Lung (tissue), 12 donors: ENCODE data around the gene FOXM1. TPM values are rescaled to one million over a fixed set of nuclear protein-coding genes. Genes with fewer than 3 reads are reported as not detected.

ENCODE experiments used
- ATAC-seq: fragments of 200-7000 bp; cut with Tn5 transposase; one replicate; pipeline ENCODE4 v1.9.1; 2020; ENCODE audit warnings: moderate number of reproducible peaks; ENCODE audit not compliant: insufficient read depth, low FRiP score
- DNase-seq, 3 donors: peaks; one replicate each; pipeline ENCODE4 v3.0.0-alpha.2; 2013 to 2017
- H3K27ac ChIP-seq, 2 donors: one replicate each; pipeline ENCODE4 v1.5.1; 2013; ENCODE audit warnings: mild to moderate bottlenecking in 2 of 2, moderate library complexity in 2 of 2, control low read depth in 1 of 2, inconsistent platforms in 1 of 2, low read depth in 1 of 2, low read length in 1 of 2
- H3K27me3 ChIP-seq, 3 donors: one replicate each; pipeline ENCODE4 v1.5.1; 2013; ENCODE audit warnings: low read length in 2 of 3; ENCODE audit not compliant: control insufficient read depth in 3 of 3, insufficient read depth in 3 of 3
- H3K36me3 ChIP-seq, 4 donors: one replicate each; pipeline ENCODE4 v1.5.1; 2013; ENCODE audit warnings: low read length in 4 of 4, mild to moderate bottlenecking in 1 of 4, moderate library complexity in 1 of 4; ENCODE audit not compliant: control insufficient read depth in 4 of 4, insufficient read depth in 4 of 4
- H3K4me1 ChIP-seq, 5 donors: one replicate each; pipeline ENCODE4 v1.5.1; 2013; ENCODE audit warnings: low read length in 5 of 5, mild to moderate bottlenecking in 2 of 5, moderate library complexity in 1 of 5; ENCODE audit not compliant: control insufficient read depth in 5 of 5, insufficient read depth in 5 of 5
- H3K4me3 ChIP-seq: one replicate; pipeline ENCODE4 v1.5.1; 2013; ENCODE audit warnings: mild to moderate bottlenecking, control low read depth, moderate library complexity
- H3K9ac ChIP-seq, 2 donors: one replicate each; pipeline ENCODE4 v1.5.1; 2013; ENCODE audit warnings: low read length in 2 of 2, control low read depth in 1 of 2; ENCODE audit not compliant: insufficient read depth in 1 of 2
- H3K9me3 ChIP-seq, 4 donors: one replicate each; pipeline ENCODE4 v1.5.1; 2013; ENCODE audit warnings: low read length in 3 of 4, mild to moderate bottlenecking in 1 of 4, moderate library complexity in 1 of 4; ENCODE audit not compliant: control insufficient read depth in 4 of 4, insufficient read depth in 3 of 4
- WGBS, 2 donors: extraction: QIAGEN DNeasy Blood & Tissue Kit; methylation state at CpG; one replicate each; pipeline ENCODE4 v1.1.7; 2013; 5-methylcytosine and 5-hydroxymethylcytosine counted together
- polyA plus RNA-seq, 2 donors: library from polyadenylated mRNA; stranded (reverse); fragments of 200-250 nt; gene quantifications; one replicate each; pipeline ENCODE4 v1.2.1, GENCODE V29; 2013
- total RNA-seq, 2 donors: library from RNA; depleted of rRNA in 1 of 2; stranded (reverse); fragments of >200 nt in 1 of 2; gene quantifications; one replicate each; pipeline ENCODE4 v1.2.1, GENCODE V29; 2014 to 2021
- TF ChIP-seq, protein P1 (sequence below): IDR thresholded peaks from 2 replicates; pipeline ENCODE4 v1.5.1; 2012; ENCODE audit warnings: mild to moderate bottlenecking; ENCODE audit errors: control extremely low read depth, extremely low read depth
- donor health status: control.
- donor health status: control.
- donor health status: Bipolar disorder and iron deficiency.
- donor health status: healthy.
- donor health status: DM: yes; HTN: yes; CAD: no.

The FOXM1 gene
- total and polyA plus RNA-seq, 4 donors, result 1.6 to 4.0 (median 3.2) TPM

DNA sequence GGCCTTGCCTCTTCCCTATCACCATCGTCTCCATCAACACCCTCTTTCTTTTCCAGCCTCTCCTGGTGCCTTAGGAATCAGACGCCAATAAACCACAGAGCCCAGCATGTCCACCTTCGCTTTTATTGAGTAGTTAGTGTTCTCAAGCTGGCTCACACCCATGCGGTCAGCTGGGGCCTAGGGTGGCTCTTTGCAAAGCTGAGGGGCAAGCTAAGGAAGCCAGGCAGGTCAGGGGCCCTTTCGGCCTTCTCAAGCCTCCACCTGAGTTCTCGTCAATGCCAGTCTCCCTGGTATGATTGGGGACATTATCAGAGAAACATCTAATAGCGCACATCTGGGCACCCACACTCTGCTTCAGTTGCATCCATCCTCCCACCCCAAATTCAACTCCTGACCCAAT, 19.4 kb downstream of the FOXM1 start:
- Histone ChIP-seq H3K4me1 (no peaks in the 10 kb centered on the region), H3K9me3 (no peaks in the 10 kb centered on the region), H3K9ac (no peak overlapping the region), H3K4me3 (no peak overlapping the region), H3K27ac (no peak overlapping the region), H3K36me3 (peaks cover 0 to 9% (median 4%) of the 10 kb centered on the region in 4 donors), H3K27me3 (no peaks in the 10 kb centered on the region)
- TF ChIP-seq, protein P1, sequence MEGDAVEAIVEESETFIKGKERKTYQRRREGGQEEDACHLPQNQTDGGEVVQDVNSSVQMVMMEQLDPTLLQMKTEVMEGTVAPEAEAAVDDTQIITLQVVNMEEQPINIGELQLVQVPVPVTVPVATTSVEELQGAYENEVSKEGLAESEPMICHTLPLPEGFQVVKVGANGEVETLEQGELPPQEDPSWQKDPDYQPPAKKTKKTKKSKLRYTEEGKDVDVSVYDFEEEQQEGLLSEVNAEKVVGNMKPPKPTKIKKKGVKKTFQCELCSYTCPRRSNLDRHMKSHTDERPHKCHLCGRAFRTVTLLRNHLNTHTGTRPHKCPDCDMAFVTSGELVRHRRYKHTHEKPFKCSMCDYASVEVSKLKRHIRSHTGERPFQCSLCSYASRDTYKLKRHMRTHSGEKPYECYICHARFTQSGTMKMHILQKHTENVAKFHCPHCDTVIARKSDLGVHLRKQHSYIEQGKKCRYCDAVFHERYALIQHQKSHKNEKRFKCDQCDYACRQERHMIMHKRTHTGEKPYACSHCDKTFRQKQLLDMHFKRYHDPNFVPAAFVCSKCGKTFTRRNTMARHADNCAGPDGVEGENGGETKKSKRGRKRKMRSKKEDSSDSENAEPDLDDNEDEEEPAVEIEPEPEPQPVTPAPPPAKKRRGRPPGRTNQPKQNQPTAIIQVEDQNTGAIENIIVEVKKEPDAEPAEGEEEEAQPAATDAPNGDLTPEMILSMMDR, result no peak
- ATAC-seq (no peak), DNase-seq (no peak)
- WGBS, 2 donors, result 95 to 96% methylated on average over 7 of the region's 7 CpGs

DNA sequence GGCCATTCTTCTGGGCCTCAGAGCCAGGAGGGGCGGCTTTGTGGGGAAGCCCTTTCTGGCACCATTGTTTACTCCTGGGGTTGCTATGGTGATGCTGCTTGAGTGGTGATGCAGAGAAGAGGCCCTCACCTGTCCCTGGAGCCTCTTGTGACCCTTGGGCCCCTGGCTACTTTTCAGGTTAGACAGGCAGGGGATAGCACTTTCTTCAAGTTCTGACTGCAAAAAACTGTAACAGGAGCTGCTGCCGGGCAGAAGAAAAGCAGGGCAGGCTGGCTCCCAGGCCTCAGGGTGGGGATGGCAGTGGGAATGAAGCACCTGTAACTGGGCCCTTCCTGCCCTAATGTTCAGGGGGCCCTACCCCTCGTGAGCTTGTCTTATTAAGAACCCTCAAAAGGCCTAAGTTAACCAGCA, 19.9 kb downstream of the FOXM1 start, which contains the start of gene TEX52:
Gene TEX52, minus strand, starts transcription at position 19 of the 411 bp plus-strand sequence. Its CDS starts 13 bp downstream, at position 6.
- H3K36me3 ChIP-seq, result peaks cover 0 to 9% (median 4%) of the 10 kb centered on the region in 4 donors
- 78 to 93% methylated on average over 3 of the region's 3 CpGs for WGBS, 2 donors

DNA sequence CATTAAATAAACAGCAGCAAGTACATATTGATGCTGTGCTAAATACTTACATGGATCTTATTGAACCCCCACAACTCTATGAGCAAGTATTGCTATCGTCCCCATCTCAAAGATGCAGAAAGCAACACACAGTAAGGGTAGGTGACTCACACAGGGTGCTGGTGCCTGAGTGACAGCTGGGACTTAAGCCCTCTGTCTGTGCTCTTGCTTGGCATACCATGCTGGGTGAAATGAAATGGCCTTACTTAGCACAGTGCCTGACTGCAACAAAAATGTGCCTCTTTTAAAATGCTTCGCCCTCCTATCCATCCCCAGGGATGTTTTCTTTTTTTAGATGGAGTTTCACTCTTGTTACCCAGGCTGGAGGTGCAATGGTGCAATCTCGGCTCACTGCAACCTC, 20.9 kb downstream of the FOXM1 start:
- ATAC-seq (no peak), DNase-seq (no peak)
- Histone ChIP-seq H3K27me3 (no peaks in the 10 kb centered on the region), H3K36me3 (peaks cover 0 to 9% (median 5%) of the 10 kb centered on the region in 4 donors), H3K27ac (no peak overlapping the region), H3K4me3 (no peak overlapping the region), H3K4me1 (no peaks in the 10 kb centered on the region), H3K9ac (no peak overlapping the region), H3K9me3 (no peaks in the 10 kb centered on the region)
- TF ChIP-seq, protein P1, result no peak
- 93 to 94% methylated on average over 3 of the region's 3 CpGs for WGBS, 2 donors

More for the DNA sequence above, 19.9 kb downstream of the FOXM1 start, which contains the start of gene TEX52:
- H3K4me1 ChIP-seq, result no peaks in the 10 kb centered on the region
- H3K27ac ChIP-seq, result no peak within 1 kb of the TSS
- H3K9ac ChIP-seq, result no peak within 1 kb of the TSS
- TF ChIP-seq, protein P1, result no peak
- no peak for ATAC-seq
- H3K4me3 ChIP-seq, result no peak within 1 kb of the TSS
- H3K27me3 ChIP-seq, result no peaks in the 10 kb centered on the region
- DNase-seq, result peak; percentile 31 to 64 (median 41)
- no peaks in the 10 kb centered on the region for H3K9me3 ChIP-seq

DNA sequence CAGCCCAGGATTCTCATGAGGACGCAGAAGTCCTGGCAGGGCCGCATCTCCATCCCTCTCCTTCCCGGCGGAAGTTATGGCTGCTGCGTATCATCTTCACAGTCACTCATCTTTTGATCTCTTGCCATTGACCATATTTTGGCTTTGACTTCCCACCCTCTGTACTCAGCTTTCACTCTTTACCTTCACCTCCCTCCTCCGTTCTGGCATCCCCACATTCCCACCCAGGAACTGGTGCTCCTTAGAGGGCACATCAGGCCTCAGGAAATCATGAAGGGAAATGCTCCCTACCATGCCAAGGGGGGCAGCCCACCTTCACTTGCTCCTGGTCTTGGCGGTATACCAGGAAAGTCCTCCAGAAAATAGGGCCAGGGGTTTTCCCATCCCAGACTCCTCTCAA, 21.4 kb downstream of the FOXM1 start:
- peaks cover 0 to 9% (median 5%) of the 10 kb centered on the region in 4 donors for H3K36me3 ChIP-seq
- WGBS, 2 donors, result 90 to 97% methylated on average over 7 of the region's 7 CpGs
- no peak overlapping the region for H3K4me3 ChIP-seq
- H3K9ac ChIP-seq, result no peak overlapping the region
- no peaks in the 10 kb centered on the region for H3K9me3 ChIP-seq
- ATAC-seq (no peak), DNase-seq (no peak)
- TF ChIP-seq, protein P1, result no peak
- no peak overlapping the region for H3K27ac ChIP-seq
- no peaks in the 10 kb centered on the region for H3K27me3 ChIP-seq
- no peaks in the 10 kb centered on the region for H3K4me1 ChIP-seq
